HG03175 (cell line): ENCODE measurements around the gene CAND1.

Experiments used
- ATAC-seq: cut with Tn5 transposase; IDR thresholded peaks from one replicate; pipeline ENCODE4 v1.9.1; 2021; ENCODE audit warnings: mild to moderate bottlenecking, moderate library complexity; ENCODE audit not compliant: unreplicated experiment

Gene CAND1

DNA sequence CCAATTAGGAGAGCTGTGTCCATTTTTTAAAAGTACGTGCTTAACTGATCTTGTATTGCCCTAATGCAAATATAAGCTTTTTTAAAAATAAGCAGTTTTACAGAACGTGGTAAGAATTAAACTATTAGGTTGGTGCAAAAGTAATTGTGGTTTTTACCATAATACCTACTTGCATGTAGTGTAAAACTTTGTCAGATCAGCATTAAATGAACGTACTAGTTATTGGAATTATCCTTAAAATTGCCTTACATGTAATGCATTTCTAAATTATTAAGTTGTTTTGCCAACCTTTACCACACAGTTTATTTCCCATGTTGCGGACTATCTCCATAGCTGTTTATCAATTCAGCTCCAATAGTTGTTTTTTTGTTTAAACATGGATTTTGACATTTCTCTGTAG, 10.9 kb downstream of the CAND1 start:
- ATAC-seq, result no peak

DNA sequence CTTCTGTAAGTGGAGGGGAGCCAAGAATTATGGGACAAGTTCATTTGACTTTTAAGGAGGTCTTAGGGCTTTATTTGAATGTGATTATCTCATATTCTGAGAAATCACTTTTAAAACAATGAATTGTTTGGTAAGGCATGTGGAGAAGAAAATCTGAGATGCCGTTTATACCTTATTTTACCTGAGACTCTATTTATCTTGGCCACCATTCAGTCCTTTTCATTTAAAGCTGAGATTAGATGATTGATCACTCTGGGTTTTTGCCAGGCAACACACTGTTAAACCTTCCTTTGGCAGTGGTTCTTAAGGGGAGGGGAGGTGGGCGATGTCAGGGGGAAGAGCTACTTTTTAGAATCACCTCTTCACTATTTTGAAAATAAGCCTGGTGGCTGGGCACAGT, 11.4 kb downstream of the CAND1 start:
- ATAC-seq, result no peak

DNA sequence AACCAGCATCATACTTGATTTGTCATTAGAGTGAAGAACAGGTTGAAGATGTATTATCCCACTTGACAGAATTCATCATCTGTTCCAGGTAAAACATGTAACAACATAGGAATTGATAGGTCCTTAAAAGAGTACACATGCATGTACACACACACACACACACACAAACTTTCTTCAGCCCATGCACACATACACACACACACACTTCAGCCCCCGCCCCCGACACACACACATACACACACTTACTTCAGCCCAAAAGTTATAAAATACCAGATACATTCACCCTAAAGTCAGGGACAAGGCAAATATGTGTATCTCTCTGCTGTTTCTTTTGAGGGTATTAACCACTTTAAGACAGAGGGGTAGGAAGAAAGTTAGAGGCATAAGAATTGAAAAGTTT, 15.4 kb downstream of the CAND1 start:
- no peak for ATAC-seq

DNA sequence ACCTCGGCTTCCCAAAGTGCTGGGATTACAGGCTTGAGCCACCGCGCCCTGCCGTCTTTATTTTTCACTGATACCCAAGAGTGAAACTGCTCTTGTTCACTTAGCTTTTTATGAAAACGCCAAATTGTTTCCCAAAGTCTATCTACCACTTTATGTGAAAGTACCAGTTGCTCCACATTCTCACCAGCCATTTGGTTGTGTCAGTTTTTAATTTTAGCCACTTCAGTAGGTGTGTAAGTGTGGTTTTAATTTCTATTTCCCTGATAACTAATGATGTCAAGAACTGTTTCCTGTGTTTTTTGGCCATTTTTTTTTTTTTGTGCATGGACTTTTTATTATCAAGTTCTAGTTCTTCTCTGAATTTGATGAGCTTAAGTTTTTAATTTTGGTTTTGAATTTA, 17.1 kb downstream of the CAND1 start:
- no peak for ATAC-seq

DNA sequence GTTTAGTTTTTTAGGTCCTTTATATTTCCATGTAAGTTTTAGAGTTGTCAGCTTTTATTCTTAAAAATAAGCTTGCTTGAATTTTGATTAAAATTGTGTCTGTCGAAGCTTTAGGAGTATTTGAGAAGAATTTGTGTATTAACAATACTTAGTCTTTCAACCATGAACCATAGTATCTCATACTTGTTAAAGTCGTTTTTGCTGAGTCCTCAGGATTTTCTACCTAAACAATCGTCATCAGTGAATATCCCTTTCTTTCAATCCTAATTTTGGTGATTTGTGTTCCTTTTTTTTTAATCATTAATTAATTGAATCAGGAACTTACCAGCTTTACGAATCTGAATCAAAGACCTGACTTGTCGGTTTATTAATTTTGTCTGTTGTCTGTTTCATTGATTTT, 18.2 kb downstream of the CAND1 start:
- ATAC-seq, result no peak

DNA sequence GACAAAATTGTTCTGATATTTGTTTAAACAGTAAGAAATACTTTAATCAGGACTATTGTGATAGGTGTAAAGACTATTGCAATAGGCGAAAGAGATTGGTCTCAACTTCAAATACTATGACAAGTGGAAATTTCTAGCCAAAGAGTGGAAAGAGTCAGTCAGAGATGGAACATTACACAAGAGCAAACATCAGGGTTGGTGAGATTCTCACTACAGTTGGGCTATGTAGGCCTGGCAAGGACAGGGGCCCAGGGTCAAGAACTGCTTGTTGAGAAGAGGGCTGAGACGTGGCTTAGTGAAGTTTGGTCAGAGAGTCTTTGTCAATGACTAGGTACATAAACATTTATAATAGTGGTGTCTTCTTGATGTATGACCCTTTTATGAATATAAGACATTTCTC, 19.4 kb downstream of the CAND1 start:
- no peak for ATAC-seq

DNA sequence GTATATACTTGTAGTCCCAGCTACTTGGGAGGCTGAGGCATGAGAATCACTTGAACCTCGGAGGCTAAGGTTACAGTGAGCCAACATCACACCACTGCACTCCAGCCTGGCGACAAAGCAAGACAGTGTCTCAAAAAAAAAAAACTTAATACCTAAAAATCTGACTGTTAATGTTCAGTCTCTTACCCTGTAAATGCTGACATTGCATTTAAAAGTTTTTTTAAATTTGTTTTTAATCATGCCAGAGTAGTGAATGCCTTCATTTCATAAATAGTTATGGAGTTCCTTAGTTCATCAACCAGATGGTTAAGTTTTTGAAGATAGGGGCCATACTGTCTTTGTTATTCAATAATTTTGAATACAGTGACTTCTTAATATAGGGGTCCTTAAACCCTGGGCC, 21.2 kb downstream of the CAND1 start:
- ATAC-seq, result no peak

DNA sequence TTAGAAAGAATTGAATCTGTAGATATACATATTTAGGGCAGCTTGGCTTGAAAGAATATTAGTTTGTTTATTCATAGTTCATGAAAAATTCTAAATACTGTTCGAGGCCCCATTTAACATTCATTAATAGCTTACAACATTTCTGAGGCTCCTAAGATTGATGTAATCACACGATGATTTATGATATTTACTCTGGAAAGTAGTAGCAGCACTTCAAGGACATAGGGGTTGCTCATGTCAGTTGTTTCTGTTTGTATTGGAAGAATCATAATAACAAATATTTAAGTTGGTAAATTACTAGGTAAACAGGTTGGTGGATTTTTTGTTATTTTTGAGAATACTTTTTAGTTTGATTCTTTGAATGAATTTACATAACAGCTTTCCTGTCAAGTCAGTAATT, 30.4 kb downstream of the CAND1 start:
- ATAC-seq, result no peak

DNA sequence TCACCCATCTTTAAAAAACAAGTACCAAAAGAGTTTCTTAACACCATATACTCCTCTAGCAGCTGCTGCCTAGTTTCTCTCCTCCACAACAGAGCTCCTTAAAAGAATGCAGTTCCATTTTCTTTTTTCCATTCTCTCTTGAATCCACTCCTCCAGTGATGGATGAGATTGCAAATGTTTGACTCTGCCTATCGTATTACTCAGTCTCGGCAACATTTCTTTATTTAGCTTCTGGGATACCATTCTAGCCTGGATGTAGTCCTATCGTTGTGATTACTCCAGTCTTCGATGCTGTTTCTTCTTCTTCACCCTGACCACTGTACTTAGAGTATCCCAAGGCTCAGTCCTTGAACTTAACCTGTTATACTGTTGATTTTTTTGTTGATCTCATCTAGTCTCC, 30.8 kb downstream of the CAND1 start:
- no peak for ATAC-seq

DNA sequence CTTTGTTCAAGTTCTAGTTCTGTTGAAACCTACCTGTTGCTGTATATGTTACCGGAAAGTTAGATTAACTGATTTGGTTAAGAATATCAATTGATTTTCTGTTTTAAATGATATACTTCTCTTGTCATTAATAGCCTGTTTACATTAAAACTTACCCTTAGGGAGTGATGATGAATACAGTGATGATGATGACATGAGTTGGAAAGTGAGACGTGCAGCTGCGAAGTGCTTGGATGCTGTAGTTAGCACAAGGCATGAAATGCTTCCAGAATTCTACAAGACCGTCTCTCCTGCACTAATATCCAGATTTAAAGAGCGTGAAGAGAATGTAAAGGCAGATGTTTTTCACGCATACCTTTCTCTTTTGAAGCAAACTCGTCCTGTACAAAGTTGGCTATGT, 33.0 kb downstream of the CAND1 start:
- ATAC-seq, result no peak

DNA sequence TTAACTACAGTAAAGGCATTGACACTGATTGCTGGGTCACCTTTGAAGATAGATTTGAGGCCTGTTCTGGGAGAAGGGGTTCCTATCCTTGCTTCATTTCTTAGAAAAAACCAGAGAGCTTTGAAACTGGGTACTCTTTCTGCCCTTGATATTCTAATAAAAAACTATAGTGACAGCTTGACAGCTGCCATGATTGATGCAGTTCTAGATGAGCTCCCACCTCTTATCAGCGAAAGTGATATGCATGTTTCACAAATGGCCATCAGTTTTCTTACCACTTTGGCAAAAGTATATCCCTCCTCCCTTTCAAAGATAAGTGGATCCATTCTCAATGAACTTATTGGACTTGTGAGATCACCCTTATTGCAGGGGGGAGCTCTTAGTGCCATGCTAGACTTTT, 36.4 kb downstream of the CAND1 start:
- no peak for ATAC-seq

DNA sequence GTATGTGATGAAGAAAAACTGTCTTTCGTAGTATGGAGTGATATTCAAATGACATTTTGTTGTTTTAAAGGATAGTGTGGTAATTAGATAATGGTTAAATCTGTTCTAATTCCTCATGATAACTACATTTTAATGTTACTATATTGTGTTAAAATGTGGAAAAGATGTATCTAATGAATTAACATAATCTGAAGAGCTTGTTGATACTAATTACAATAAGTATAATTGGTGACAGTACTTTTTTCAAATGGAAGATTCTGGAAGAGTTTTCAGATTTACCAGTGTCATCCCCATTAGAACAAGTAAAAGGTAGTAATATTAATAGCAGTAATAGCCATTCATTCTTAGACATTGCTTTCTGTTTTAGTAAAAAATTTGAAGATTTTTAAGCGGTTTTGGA, 37.6 kb downstream of the CAND1 start:
- no peak for ATAC-seq

DNA sequence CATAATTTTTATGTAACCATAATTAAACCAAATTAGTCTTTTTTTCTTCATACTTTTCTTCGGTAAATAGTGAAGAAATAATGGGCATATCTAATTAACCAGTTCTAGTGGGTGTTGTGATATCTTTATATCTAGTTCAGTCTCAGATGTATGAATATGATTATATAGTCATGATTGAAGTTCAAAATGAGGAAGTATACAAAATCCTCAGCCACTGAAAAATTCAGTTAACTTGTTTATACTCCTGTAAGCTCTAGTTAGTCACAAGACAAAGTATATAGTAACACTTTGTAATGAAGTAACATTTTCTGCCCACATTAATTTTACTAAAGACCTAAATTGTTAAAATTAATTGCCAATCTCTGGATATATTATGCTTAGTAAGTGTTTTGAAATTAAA, 46.5 kb downstream of the CAND1 start:
- no peak for ATAC-seq

DNA sequence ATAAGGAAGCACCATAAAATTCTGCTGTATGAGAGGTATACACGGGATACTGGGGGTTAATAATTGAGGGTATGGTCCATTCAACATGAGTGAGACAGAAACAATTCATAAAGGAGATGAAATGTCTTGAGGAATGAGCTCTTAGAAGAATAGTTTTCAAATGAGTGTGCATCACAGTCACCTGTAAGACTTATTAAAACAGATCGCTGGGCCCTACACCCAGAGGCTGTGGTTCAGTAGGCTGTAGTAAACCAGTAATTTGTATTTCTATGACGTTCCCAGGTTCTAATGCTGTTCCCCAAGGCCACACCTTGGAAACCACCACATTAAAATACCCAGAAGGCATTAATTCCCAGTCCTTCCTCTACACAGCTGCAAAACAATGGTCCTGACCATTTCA, 49.6 kb downstream of the CAND1 start:
- ATAC-seq, result no peak

DNA sequence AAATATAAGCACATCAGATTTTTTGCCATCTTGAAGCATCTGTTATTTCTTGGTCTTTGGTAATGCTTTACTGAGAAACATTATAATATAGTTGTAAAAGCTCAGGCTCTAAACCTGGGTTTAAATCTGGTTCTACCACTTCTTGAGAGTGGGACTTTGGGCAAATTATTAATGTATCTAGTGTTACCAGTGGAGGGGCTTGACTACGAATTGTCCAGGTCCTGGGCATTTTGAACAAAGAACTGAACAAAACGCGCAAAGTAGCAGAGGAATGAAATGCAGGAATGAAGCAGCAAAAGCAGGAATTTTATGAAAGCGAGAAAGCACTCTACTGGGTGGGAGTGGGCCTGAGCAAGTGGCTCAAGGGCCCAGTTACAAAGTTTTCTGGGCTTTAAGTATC, 50.8 kb downstream of the CAND1 start:
- ATAC-seq, result no peak

DNA sequence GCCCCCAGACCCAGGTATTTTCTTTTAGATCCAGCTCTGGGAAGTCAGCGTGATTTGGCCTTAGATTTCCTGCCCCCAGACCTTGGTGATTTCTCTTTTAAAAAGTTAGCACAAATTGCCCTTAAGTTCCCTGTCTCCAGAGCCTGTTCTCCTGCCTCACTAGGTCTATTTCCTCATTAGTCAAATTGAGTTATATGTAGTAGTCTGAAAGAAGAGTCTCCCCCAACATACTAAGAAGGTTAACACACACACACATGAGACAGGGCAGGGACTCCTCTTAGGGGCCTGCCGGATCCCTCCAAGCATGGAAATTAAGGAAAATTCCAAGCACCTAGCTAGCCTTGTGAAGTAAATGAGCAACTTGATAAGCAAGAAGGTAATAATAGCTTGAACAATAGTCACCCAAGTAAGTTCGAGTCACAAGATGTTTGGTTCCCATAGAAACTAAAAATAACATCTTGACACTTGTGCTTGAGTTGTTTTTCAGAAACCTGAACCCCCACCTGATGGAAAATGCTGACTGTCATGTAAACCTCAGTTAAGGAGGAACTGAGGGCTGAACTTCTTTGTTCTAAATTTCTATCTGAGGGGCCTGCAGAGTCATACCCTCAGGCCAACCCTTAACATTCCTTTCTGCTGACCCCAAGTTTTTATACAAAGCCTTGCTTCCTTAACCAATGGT, 51.6 kb downstream of the CAND1 start:
- ATAC-seq, result no peak

DNA sequence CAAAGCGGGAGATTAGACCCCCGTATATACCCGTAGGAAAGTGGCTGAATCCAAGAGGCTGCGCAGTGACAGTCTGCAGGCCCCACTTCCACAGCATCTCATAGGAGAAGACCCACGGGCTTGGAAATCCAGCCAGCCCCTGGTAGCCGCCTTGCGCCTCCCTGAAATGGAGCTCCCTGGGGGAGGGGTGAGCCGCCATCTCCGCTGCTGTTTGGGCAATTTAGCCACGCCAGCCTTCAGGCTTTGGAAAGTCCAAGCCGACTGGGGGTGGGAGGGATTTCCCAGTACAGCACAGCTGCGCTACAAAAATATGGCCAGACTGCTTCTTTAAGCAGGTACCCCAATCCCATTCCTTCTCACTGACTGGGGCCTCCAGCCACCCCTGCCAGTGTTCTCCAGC, 53.4 kb downstream of the CAND1 start:
- no peak for ATAC-seq

DNA sequence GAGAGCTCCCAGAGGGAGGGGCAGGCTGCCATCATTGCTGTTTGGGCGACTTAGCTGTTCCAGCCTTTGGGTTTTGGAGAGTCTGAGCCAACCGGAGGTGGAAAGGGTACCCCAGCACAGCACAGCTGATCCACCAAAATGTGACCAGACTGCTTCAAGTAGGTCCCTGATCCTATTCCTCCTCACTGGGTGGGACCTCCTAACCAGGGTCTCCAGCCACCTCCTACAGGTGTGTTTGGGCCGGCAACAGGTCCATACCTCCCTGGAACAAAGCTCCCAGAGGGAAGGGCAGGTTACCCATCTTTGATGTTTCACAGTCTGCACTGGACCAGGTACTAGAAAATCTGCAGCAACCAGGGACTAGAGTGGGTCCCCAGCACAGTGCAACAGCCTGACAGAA, 53.8 kb downstream of the CAND1 start:
- ATAC-seq, result no peak

DNA sequence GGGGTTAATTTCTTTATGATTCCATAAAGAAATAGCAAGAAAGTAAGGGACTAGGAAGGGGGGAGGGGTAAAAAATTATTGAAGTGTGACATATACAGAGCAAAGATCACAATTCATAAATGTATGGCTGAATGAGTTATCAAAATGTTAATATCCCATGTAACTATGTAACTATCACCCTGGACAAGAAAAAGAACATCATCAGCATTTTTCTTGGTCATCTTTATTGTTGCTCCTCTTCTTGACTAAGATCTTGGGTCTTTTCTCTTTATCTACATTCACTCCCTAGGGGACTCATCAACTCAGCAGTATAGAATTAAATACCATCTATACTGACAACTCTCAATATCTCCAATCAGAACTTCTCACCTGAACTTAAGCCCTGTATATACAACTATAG, 57.5 kb downstream of the CAND1 start:
- no peak for ATAC-seq

DNA sequence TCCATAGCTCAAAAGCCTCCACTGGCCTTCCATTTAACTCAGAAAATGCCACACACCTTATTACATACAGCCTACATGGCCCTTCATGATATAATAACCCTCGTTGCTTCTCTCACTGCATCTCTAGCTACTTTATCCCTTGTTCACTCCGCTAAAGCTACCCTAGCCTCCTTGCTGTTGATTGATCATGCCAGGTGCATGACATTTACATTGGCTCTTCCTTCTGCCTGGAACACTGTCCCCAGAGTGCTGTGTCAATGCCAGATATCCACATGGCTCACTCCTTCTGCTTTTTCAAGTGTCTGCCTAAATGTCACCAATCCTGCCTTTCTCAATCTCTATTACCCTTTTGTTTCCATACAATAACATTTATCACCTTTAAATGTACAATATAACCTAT, 58.3 kb downstream of the CAND1 start:
- no peak for ATAC-seq

DNA sequence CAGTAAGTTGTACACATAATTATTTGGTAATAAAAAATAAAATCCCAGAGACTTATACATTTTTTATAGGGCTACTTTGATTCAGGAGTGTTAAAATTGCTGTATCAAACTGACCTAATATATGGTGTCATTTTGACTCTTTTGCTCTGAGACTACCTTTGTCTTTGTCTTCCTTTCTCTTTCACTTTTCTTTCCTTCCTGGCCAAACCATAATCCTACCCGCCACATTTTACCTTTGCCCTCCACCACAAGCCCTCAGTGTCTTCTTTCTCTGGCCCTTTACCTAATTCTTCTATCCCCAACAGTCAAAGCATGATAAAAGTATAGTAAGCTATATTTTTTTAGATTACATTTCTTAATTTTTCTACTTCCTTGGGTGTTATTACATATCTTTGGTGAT, 62.0 kb downstream of the CAND1 start:
- no peak for ATAC-seq

DNA sequence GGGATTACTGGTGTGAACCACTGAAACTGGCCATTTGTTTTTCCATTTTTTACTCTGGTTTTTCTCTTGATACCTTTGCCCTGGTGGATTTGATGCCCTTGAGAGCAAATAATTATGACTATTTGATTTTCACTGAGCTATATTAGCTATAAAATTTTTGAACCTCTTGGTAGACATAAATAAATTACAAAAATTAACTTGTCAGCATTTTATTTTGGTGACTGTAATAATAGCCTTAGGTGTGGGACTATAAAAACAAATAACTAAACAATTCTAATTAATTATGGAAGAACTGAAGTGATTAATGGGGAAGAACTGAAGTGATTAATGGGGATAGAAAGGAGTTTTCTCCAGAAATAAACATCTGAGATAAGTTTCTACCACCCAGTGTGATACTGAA, 62.7 kb downstream of the CAND1 start:
- no peak for ATAC-seq

DNA sequence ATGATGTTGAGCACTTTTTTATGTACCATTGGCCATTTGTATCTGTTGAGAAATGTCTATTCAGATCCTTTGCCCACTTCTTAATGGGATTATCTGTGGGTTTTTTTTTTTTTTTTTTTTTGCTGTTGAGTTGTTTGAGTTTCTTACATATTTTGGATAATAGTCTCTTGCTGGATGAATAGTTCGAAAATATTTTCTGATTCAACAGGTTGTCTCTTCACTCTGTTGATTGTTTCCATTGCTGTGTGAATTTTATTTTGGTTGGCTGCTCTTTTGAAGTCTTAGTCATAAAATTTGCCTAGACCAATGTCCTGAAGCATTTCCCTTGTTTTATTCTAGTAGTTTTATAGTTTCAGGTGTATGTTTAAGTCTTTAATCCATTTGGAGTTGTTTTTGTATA, 64.5 kb downstream of the CAND1 start:
- no peak for ATAC-seq

DNA sequence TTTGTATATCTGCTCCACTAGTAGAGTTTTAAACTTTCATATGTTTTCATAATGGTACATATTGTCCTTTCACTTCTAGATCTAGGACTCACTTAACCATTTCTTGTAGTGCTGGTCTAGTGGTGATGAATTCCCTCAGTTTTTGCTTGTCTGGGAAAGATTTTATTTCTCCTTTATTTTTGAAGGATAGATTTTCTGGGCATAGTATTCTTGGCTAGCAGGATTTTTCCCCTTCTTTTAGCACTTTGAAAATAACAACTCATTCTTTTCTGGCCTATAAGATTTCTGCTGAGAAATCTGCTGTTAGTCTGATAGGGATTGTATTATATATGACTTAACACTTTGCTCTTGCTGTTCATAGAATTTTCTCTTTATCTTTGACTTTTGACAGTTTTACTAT, 69.3 kb downstream of the CAND1 start:
- ATAC-seq, result no peak
